ENCODE results near the gene MCM9. TPM values are rescaled to one million over a fixed set of nuclear protein-coding genes. Genes with fewer than 3 reads are reported as not detected.
"Not testable (repeated sequence)": the region's sequence is repeated elsewhere in the genome, so short reads cannot be mapped to it uniquely, and the experiment has no call there.

The MCM9 gene
- total RNA-seq, 2 donors from 2014 or later: 12.8 to 21.7 TPM

DNA sequence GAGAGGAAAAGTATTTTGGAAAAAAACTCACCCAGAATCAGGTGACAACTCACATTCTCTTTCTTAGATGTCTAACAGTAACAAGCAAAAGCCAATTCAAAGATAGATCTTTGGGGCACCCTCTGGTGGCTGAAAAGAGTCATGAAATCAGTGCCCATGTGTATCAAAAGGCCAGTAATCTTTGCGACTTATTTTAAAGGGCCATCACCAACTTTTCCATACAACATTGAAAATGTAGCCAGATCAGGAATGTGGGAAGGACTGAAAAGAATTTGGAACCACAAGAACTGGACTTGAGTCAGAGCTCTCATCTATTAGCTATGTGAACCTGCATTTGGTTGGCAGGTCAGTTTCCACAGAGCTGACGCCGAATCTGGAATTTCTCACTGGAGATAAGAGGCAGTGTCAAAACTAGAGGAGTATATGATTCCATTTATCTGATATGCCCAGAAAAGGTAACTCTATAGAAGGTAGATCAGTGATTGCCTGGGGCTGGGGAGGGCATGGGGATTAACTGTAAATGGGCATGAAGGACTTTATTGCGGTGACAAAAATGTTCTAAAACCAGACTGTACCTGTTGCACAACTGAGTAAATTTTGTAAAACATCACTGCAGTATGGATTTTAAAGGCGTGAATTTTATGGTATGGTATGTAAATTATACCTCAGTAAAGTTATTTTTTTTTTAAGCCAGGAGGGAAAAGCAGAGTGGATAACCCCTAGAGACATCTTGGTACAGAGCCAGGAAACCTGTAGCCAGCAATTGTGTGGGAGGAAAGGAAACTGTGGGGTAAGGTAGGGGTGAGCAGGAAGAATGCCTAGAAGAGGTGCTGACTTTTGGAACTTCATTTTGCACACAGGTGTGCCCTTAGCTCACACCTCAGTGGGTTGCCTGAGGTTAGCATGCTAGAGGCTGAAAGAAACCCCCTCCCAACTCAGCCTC lies 158.1 kb downstream of the MCM9 start:
- Mint-ChIP-seq H3K9me3 (no peaks in the 10 kb centered on the region), H3K36me3 (ENCODE audit: low read depth) (no peaks in the 10 kb centered on the region), H3K4me1 (peaks cover 13% of the 10 kb centered on the region), H3K27ac (peak overlapping the region; percentile 22), H3K4me3 (peak overlapping the region; percentile 45), H3K27me3 (no peaks in the 10 kb centered on the region)
- peak; percentile 83 for ATAC-seq (replicated peaks)

DNA sequence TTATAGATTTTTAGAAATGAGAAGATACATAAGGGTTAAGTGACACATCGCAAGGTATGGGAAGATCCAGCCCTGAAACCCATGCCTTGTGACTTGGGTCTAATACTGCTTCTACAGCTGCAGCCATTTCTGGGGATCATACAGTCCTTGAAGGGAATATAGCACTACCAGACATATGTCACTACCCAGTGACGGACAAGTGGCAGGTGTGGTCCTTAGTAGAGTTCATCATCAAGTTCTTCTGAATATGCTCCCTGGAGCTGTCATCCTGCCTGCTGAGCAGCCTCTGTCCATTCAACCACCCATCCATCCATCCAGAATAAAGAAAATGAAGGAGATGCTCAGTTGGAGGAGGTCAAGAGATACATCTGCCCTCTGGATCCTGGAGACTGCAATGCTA lies 159.6 kb downstream of the MCM9 start:
- no peak for ATAC-seq (replicated peaks)
- H3K4me3 Mint-ChIP-seq: no peak overlapping the region
- no peak overlapping the region for H3K27ac Mint-ChIP-seq
- H3K27me3 Mint-ChIP-seq: no peaks in the 10 kb centered on the region
- H3K36me3 Mint-ChIP-seq (ENCODE audit: low read depth): no peaks in the 10 kb centered on the region
- H3K9me3 Mint-ChIP-seq: no peaks in the 10 kb centered on the region
- peaks cover 13% of the 10 kb centered on the region for H3K4me1 Mint-ChIP-seq

DNA sequence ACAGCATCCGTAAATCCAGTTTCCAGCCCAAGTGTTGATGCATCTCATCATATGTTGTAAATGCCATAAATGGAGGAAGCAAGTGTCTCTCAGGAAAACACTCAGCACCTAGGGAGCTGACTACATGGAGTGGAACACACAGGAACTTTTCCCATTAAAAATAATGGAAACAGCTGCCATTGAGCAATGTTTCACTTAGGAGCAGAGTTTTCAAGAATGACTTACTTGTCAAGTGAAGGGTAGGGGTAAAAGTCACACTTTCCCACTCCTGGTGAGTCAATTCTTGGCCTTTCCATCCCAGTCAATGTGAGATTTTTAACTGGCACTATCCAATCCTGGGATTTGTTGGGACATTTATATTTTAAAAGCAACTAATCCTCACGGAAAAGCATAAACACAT lies 160.4 kb downstream of the MCM9 start:
- Mint-ChIP-seq H3K36me3 (ENCODE audit: low read depth) (no peaks in the 10 kb centered on the region), H3K4me1 (peaks cover 13% of the 10 kb centered on the region), H3K9me3 (no peaks in the 10 kb centered on the region), H3K27me3 (no peaks in the 10 kb centered on the region), H3K27ac (no peak overlapping the region), H3K4me3 (no peak overlapping the region)
- no peak for ATAC-seq (replicated peaks)

DNA sequence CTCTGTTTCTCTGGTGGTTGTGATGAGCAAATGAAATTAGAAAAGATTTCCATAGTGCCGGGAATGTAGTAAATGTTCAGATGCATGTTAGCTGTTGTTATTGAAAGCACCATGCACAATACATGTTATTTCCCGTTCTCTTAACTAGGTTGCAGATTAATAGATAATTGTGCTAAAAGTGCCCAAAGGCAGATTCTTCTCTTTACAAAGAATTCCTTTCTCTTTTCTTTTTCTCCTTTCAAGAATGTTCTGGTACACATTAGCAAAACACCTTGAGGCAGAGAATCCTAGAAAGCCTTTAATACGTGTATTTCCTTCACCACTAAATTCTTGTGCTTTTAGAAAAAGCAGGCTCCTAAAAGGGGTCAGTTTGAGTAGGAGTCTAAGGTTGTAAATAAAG lies 162.1 kb downstream of the MCM9 start:
- Mint-ChIP-seq H3K36me3 (ENCODE audit: low read depth) (no peaks in the 10 kb centered on the region), H3K27me3 (no peaks in the 10 kb centered on the region), H3K4me3 (no peak overlapping the region), H3K4me1 (peaks cover 27% of the 10 kb centered on the region), H3K9me3 (no peaks in the 10 kb centered on the region), H3K27ac (no peak overlapping the region)
- ATAC-seq (replicated peaks): no peak

DNA sequence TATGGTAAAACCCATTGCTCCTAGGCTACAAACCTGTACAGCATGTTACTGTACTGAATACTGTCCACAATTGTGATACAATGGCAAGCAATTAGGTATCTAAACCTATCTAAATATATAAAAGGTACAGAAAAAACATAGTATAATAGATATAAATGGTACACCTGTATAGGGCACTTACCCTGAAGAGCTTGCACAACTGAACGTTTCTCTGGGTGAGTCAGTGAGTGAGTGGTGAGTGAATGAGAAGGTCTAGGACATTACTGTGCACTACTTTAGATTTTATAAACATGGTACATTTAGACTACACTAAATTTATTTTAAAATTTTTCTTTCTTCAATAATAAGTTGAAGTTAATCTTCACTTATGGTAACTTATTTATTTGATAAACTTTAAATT lies 163.7 kb downstream of the MCM9 start:
- Mint-ChIP-seq H3K9me3 (no peaks in the 10 kb centered on the region), H3K4me1 (peaks cover 20% of the 10 kb centered on the region), H3K27me3 (no peaks in the 10 kb centered on the region), H3K27ac (no peak overlapping the region), H3K36me3 (ENCODE audit: low read depth) (no peaks in the 10 kb centered on the region), H3K4me3 (no peak overlapping the region)
- ATAC-seq (replicated peaks): no peak

DNA sequence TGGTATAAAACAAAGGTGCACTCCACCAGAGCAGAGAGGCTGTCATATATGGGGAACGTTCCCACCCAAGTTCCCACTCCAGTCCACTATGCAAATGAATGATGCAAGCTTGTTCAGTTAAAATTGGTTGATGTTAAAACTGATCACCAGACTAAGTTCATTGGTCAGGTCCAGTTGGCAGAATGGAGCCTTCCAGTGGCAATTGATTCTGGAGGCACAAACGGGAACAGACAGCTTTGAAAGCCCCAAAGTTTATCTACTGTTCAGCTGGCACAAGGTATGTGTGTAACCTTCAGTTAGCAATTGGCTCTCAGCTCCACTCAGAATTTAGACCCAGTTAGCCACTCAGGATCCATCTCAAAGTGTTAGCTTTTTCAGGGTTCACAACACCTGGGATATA lies 164.1 kb downstream of the MCM9 start:
- no peak overlapping the region for H3K4me3 Mint-ChIP-seq
- H3K27ac Mint-ChIP-seq: no peak overlapping the region
- H3K27me3 Mint-ChIP-seq: no peaks in the 10 kb centered on the region
- H3K9me3 Mint-ChIP-seq: no peaks in the 10 kb centered on the region
- H3K4me1 Mint-ChIP-seq: peaks cover 20% of the 10 kb centered on the region
- H3K36me3 Mint-ChIP-seq (ENCODE audit: low read depth): no peaks in the 10 kb centered on the region
- ATAC-seq (replicated peaks): no peak

DNA sequence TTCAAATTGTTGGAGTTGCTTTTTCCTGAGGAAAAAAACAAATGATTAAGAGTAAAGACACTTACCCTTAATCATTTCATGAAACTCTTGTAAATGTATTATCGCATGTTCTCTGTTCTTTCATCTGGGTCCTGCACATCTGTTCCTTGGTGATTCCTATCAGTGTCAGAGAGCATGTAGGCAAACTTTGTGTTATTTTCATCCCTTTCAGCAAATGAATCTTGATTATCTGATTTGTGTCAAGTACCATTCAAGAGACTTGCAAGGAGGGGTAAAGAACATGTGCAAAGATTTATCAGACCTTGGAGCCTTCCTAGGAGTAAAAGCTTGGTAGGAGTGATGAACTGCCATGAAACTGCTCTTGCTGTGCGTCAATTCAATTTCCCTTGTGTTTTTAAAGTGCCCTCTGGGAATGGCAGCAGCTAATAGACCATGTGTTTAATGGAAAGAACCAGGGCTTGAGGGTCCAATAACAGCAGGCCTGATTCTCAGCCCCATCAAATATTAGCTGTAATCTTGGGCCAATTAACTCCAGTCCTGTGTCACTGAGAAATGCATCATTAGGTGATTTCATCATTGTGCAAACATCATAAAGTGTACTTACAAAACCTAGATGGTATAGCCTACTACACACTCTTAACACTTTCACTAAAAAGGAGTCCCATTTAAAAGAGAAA lies 164.7 kb downstream of the MCM9 start:
- peaks cover 20% of the 10 kb centered on the region for H3K4me1 Mint-ChIP-seq
- H3K27ac Mint-ChIP-seq: no peak overlapping the region
- ATAC-seq (replicated peaks): no peak
- H3K27me3 Mint-ChIP-seq: no peaks in the 10 kb centered on the region
- no peaks in the 10 kb centered on the region for H3K9me3 Mint-ChIP-seq
- H3K4me3 Mint-ChIP-seq: no peak overlapping the region
- H3K36me3 Mint-ChIP-seq (ENCODE audit: low read depth): no peaks in the 10 kb centered on the region

DNA sequence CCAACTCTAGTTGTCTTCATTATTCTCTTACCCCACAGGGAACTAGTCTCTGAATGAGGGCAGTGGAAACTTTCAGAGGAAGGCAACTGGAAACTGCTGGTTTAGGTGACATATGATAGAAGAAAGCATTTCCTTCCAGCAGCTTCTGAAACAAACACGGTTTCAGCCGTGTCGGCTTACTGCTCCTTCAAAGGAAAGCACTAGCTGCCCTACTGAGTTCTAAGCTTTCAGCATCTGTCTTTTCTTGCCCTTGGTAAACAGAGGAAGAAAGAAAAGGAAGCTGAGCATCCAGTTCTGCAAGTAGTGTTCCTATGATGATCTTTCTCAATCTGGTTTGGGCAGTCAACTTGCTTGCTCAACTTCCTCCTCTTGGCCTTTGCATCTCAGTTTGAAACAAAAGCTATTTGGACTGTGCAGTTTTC lies 166.0 kb downstream of the MCM9 start:
- peak; percentile 80 for ATAC-seq (replicated peaks)
- Mint-ChIP-seq H3K27me3 (no peaks in the 10 kb centered on the region), H3K4me1 (peaks cover 20% of the 10 kb centered on the region), H3K36me3 (ENCODE audit: low read depth) (no peaks in the 10 kb centered on the region), H3K9me3 (no peaks in the 10 kb centered on the region), H3K4me3 (peak overlapping the region; percentile 67), H3K27ac (peak overlapping the region; percentile 76)

DNA sequence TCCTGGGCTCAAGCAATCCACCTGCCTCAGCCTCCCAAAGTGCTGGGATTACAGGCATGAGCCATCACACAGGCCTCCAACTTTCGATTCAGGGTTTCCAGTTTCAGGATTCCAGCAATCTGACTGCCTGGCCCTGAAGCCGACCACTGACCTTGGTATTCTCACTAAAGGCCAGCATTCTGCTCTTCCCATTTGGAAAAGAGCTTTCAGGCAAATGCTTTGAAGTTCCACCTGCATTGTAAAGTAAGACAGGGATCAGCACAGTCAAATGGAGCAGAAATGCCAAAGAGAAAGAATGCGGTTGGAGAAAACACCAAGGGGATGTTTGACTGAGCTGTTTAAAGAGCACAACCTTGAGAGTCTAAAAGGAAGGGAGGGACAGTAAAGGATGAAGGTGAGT lies 166.5 kb downstream of the MCM9 start:
- H3K4me1 Mint-ChIP-seq: peaks cover 20% of the 10 kb centered on the region
- no peaks in the 10 kb centered on the region for H3K27me3 Mint-ChIP-seq
- H3K4me3 Mint-ChIP-seq: peak overlapping the region; percentile 67
- H3K36me3 Mint-ChIP-seq (ENCODE audit: low read depth): no peaks in the 10 kb centered on the region
- H3K27ac Mint-ChIP-seq: peak overlapping the region; percentile 76
- no peak for ATAC-seq (replicated peaks)
- H3K9me3 Mint-ChIP-seq: no peaks in the 10 kb centered on the region

DNA sequence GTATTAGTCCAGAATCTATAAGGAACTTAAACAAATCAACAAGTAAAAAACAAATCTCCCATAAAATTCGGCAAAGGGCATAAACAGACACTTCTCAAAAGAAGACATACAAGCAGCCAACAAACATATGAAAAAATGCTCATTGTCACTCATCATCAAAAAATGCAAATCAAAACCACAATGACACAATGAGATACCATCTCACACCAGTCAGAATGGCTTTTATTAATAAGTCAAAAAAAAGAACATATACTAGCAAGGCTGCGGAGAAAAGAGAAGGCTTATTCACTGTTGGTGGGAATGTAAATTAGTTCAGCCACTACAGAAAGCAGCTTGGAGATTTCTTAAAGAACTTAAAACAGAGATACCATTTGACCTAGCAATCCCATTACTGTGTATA lies 169.6 kb downstream of the MCM9 start:
- not testable (repeated sequence) for H3K4me3 Mint-ChIP-seq; H3K27me3 Mint-ChIP-seq; H3K9me3 Mint-ChIP-seq; H3K27ac Mint-ChIP-seq; H3K36me3 Mint-ChIP-seq (ENCODE audit: low read depth)
- peaks cover 20% of the 10 kb centered on the region for H3K4me1 Mint-ChIP-seq
- ATAC-seq (replicated peaks): peak; percentile 30

DNA sequence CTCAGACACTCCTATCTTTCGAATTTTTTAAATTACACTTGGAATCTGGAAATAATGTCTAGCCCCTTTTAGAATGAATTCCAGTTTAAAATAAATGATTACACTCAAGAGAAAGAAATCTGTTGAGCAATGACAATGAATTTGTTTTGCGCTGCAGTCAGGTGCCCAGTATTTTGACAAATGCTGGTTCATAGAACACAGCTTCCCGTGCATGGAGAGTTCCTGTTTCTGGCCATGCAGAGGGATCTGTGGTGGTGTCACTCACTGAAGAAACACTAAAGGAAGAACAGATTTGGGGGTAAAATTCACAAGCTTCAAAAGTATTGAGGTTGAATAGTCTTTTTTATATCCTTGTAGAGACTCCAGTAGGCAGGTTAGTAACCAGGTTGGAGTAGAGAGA lies 170.2 kb downstream of the MCM9 start:
- ATAC-seq (replicated peaks): no peak
- Mint-ChIP-seq H3K27ac (no peak overlapping the region), H3K4me1 (peaks cover 20% of the 10 kb centered on the region), H3K9me3 (no peaks in the 10 kb centered on the region), H3K4me3 (no peak overlapping the region), H3K27me3 (no peaks in the 10 kb centered on the region), H3K36me3 (ENCODE audit: low read depth) (no peaks in the 10 kb centered on the region)

Other genes starting within 250 kb of the MCM9 start
- gene ASF1A, start 41.0 kb downstream of the MCM9 start, total RNA-seq: 10 to 100 TPM; 11.3 to 27.3 TPM
- gene FAM184A, start 143.5 kb upstream of the MCM9 start, total RNA-seq: 10 to 100 TPM in 1 of 2 donors, 1 to 10 TPM in 1; 9.5 to 10.6 TPM